ENCODE measurements around the gene KLK7. TPM values are rescaled to one million over a fixed set of nuclear protein-coding genes. Genes with fewer than 3 reads are reported as not detected.

KLK7 gene
- polyA plus RNA-seq, 1 of the 3 experiments (the other 2 are of a cell fraction): not detected

DNA sequence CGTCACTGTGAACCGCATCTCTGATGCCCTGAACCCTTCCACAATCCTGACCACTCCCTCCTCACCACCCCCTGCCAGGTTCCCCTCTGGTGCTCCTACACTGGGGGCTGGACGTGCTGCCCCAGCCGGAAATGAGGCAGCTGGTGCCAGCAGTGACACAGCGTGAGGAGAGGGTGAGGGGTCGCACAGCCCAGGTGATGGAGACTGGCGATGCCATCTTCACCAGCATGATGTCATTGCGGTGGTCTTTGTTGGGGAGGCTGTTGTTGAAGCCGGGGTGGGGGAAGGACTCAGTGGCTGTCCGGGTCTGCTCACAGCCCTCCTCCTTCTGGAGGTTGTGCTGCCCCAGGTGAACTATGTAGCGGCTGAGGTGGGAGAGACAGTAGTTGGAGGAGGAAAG lies 40.2 kb upstream of the KLK7 start:
- Histone ChIP-seq H3K9me2 (no peaks in the 10 kb centered on the region), H3K4me3 (ENCODE audit: low read depth in 2 of 2, low read length in 1 of 2) (no peak overlapping the region), H3F3A (replicated peaks; ENCODE audit: insufficient read depth) (no peaks in the 10 kb centered on the region), H2AFZ (ENCODE audit: low read depth) (no peak overlapping the region), H3K27me3 (ENCODE audit: insufficient read depth) (peaks cover 93% of the 10 kb centered on the region), H3K9me3 (no peaks in the 10 kb centered on the region), H3K9ac (no peak overlapping the region), H4K20me1 (ENCODE audit: insufficient read depth) (no peaks in the 10 kb centered on the region), H3K4me2 (no peak overlapping the region), H3K79me2 (ENCODE audit: insufficient read depth) (no peaks in the 10 kb centered on the region), H3K36me3 (replicated peaks in 1 of 2; ENCODE audit: control insufficient read depth in 1 of 2, insufficient read depth in 2 of 2, low read length in 1 of 2) (no peaks in the 10 kb centered on the region), H3K4me1 (ENCODE audit: control insufficient read depth in 1 of 2, insufficient read depth in 2 of 2, low read depth in 1 of 2, low read length in 1 of 2) (no peaks in the 10 kb centered on the region), H3K27ac (ENCODE audit: low read depth in 2 of 2, low read length in 1 of 2) (no peak overlapping the region)
- no peak for DNase-seq
- TF ChIP-seq RCOR1 (IDR thresholded peaks at IDR 0.05; ENCODE audit: low read length) (no peak), TEAD4 (IDR thresholded peaks at IDR 0.05; ENCODE audit: borderline replicate concordance, insufficient read depth) (no peak), YY1 (IDR thresholded peaks at IDR 0.05; ENCODE audit: low read depth) (no peak), IRF3 (IDR thresholded peaks at IDR 0.05; ENCODE audit: low read depth, low read length) (no peak), FOXJ3 (CRISPR knock-in tag; IDR thresholded peaks at IDR 0.05) (no peak), RXRA (IDR thresholded peaks at IDR 0.05; ENCODE audit: borderline replicate concordance, low read depth) (no peak), RFX5 (IDR thresholded peaks at IDR 0.05; ENCODE audit: low read length) (no peak), JUND (IDR thresholded peaks at IDR 0.05) (no peak), TAF1 (IDR thresholded peaks at IDR 0.05; ENCODE audit: borderline replicate concordance, low read depth, low read length) (no peak)
- CTCF ChIA-PET: no interaction called here
- POLR2A ChIA-PET: no interaction called here
- 14% methylated on average over 10 of the region's 11 CpGs for WGBS (ENCODE audit: low lambda C conversion rate)

GRCh38 chr19:51022526-51022925 lies 38.8 kb upstream of the KLK7 start:
- Histone ChIP-seq H3K79me2 (ENCODE audit: insufficient read depth) (no peaks in the 10 kb centered on the region), H3F3A (replicated peaks; ENCODE audit: insufficient read depth) (no peaks in the 10 kb centered on the region), H3K36me3 (replicated peaks in 1 of 2; ENCODE audit: control insufficient read depth in 1 of 2, insufficient read depth in 2 of 2, low read length in 1 of 2) (no peaks in the 10 kb centered on the region), H3K9me2 (no peaks in the 10 kb centered on the region), H3K9me3 (no peaks in the 10 kb centered on the region), H3K4me3 (ENCODE audit: low read depth in 2 of 2, low read length in 1 of 2) (no peak overlapping the region), H3K4me1 (ENCODE audit: control insufficient read depth in 1 of 2, insufficient read depth in 2 of 2, low read depth in 1 of 2, low read length in 1 of 2) (no peaks in the 10 kb centered on the region), H3K27me3 (ENCODE audit: insufficient read depth) (peaks cover 93% of the 10 kb centered on the region), H2AFZ (ENCODE audit: low read depth) (no peak overlapping the region), H3K4me2 (no peak overlapping the region), H3K27ac (ENCODE audit: low read depth in 2 of 2, low read length in 1 of 2) (no peak overlapping the region), H3K9ac (no peak overlapping the region), H4K20me1 (ENCODE audit: insufficient read depth) (no peaks in the 10 kb centered on the region)
- POLR2A ChIA-PET: no interaction called here
- 6% methylated on average over 14 of the region's 14 CpGs for WGBS (ENCODE audit: low lambda C conversion rate)
- no peak for DNase-seq
- CTCF ChIA-PET: interaction anchor here (0.7 to 1.9 kb wide), 3 partner anchors 9 to 72 kb away, joined by 3 to 7 read pairs (median 6); no protein-coding TSS in a partner anchor
- no peak for TF ChIP-seq TCF12 (IDR thresholded peaks at IDR 0.05)
- TF ChIP-seq RAD21 (IDR thresholded peaks at IDR 0.05; ENCODE audit: low read length): no peak
- TF ChIP-seq TAF1 (IDR thresholded peaks at IDR 0.05; ENCODE audit: borderline replicate concordance, low read depth, low read length): no peak
- no peak for TF ChIP-seq IRF3 (IDR thresholded peaks at IDR 0.05; ENCODE audit: low read depth, low read length)
- no peak for TF ChIP-seq NRF1 (IDR thresholded peaks at IDR 0.05; ENCODE audit: low read depth, low read length)

Measured in SK-N-SH (cell line).